NOMO-1 treated with DMSO at 0.1 percent for 48 hours (cell line): ENCODE results near the gene DENND4A.
A peak's percentile ranks its signal among the peaks of the same experiment; 100 is the strongest.
"Not testable (repeated sequence)": the region's sequence is repeated elsewhere in the genome, so short reads cannot be mapped to it uniquely, and the experiment has no call there.

Experiments
- DNase-seq: peaks from one replicate; lab custom pipeline; 2025; ENCODE audit not compliant: unreplicated experiment; lab: John Stamatoyannopoulos, UW

DENND4A gene

GRCh38 chr15:65759441-65759840 lies 32.7 kb downstream of the DENND4A start:
- DNase-seq: no peak

- no peak for DNase-seq
Measured at GRCh38 chr15:65758242-65758641, 33.9 kb downstream of the DENND4A start.

- DNase-seq: no peak
Measured at GRCh38 chr15:65757256-65757655, 34.8 kb downstream of the DENND4A start.

- no peak for DNase-seq
Measured at GRCh38 chr15:65752151-65752700, 39.9 kb downstream of the DENND4A start.

- DNase-seq: no peak
Measured at GRCh38 chr15:65751431-65751830, 40.7 kb downstream of the DENND4A start.

GRCh38 chr15:65747265-65747664 lies 44.8 kb downstream of the DENND4A start:
- no peak for DNase-seq

- DNase-seq: no peak
Measured at GRCh38 chr15:65743637-65744252, 48.3 kb downstream of the DENND4A start.

GRCh38 chr15:65740148-65740547 lies 51.9 kb downstream of the DENND4A start:
- DNase-seq: no peak

GRCh38 chr15:65738649-65739048 lies 53.4 kb downstream of the DENND4A start:
- DNase-seq: peak; percentile 7

GRCh38 chr15:65733599-65733998 lies 58.5 kb downstream of the DENND4A start:
- DNase-seq: not testable (repeated sequence)

GRCh38 chr15:65732698-65733097 lies 59.4 kb downstream of the DENND4A start:
- no peak for DNase-seq

GRCh38 chr15:65731926-65732325 lies 60.2 kb downstream of the DENND4A start:
- no peak for DNase-seq

- peak; percentile 32 for DNase-seq
Measured at GRCh38 chr15:65730549-65731172, 61.4 kb downstream of the DENND4A start.

GRCh38 chr15:65724464-65725215 lies 67.5 kb downstream of the DENND4A start:
- DNase-seq: no peak

GRCh38 chr15:65723876-65724275 lies 68.2 kb downstream of the DENND4A start:
- DNase-seq: no peak

- no peak for DNase-seq
Measured at GRCh38 chr15:65722191-65722590, 69.9 kb downstream of the DENND4A start.

- no peak for DNase-seq
Measured at GRCh38 chr15:65712415-65712814, 79.7 kb downstream of the DENND4A start.

- no peak for DNase-seq
Measured at GRCh38 chr15:65695081-65695480, 97.0 kb downstream of the DENND4A start.

- DNase-seq: no peak
Measured at GRCh38 chr15:65690778-65691177, 101.3 kb downstream of the DENND4A start.

- DNase-seq: no peak
Measured at GRCh38 chr15:65690173-65690572, 101.9 kb downstream of the DENND4A start.

- no peak for DNase-seq
Measured at GRCh38 chr15:65688462-65688861, 103.6 kb downstream of the DENND4A start.

GRCh38 chr15:65682404-65682911 lies 109.6 kb downstream of the DENND4A start:
- no peak for DNase-seq
